ENCODE data around the gene HTRA3.

HTRA3 gene

DNA sequence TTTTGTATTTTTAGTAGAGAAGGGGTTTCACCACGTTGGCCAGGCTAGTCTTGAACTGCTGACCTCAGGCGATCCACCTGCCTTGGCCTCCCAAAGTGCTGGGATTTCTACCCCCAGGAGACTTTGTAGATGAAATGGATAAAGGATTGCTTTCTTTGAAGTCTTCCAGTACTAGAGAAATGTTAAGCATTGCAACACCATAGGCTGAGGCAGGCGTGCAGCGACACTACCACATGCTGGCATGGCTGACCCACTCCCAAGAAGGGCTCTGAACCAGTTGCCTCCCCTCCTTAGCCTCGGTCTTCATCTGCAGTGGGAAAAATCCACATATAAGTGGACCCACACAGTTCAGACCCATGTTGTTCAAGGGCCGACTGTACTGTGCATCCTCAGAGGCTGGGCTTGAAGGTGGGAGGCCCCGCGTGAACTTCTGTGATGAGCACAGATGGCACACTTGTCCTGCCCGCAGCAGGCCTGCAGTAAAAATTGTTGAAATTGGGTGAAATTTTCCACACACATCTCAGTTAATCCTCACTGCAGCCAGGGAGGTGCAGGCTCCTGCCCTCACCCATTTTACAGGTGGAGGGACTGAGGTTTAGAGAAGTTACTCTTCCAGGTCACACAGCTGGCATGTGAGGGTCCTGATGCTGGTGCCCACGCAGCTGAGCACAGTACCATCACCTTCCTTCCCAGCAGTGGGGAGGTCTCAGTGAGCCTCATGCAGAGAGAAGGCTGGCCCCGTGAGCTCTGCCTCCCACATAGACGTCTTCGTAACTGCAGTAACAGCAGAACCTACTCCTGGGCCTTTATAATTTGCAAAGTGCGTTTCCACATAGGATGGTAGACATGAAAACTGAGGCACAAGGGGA, 35.5 kb downstream of the HTRA3 start:
- no peaks in the 10 kb centered on the region for H3K9me3 ChIP-seq (ENCODE audit: insufficient read depth, low read length)
- H3K4me2 ChIP-seq (ENCODE audit: low read length), result no peak overlapping the region
- H3K79me2 ChIP-seq (ENCODE audit: low read length), result no peaks in the 10 kb centered on the region
- H3K4me3 ChIP-seq (ENCODE audit: low read length), result no peak overlapping the region
- H3K36me3 ChIP-seq (replicated peaks; ENCODE audit: low read depth, low read length), result no peaks in the 10 kb centered on the region
- H4K20me1 ChIP-seq (ENCODE audit: insufficient read depth, low read length), result no peaks in the 10 kb centered on the region
- H3K4me1 ChIP-seq (ENCODE audit: low read length), result no peaks in the 10 kb centered on the region
- no peak for TF ChIP-seq EZH2phosphoT487 (IDR thresholded peaks at IDR 0.05; ENCODE audit: low read depth)
- TF ChIP-seq, protein P1, sequence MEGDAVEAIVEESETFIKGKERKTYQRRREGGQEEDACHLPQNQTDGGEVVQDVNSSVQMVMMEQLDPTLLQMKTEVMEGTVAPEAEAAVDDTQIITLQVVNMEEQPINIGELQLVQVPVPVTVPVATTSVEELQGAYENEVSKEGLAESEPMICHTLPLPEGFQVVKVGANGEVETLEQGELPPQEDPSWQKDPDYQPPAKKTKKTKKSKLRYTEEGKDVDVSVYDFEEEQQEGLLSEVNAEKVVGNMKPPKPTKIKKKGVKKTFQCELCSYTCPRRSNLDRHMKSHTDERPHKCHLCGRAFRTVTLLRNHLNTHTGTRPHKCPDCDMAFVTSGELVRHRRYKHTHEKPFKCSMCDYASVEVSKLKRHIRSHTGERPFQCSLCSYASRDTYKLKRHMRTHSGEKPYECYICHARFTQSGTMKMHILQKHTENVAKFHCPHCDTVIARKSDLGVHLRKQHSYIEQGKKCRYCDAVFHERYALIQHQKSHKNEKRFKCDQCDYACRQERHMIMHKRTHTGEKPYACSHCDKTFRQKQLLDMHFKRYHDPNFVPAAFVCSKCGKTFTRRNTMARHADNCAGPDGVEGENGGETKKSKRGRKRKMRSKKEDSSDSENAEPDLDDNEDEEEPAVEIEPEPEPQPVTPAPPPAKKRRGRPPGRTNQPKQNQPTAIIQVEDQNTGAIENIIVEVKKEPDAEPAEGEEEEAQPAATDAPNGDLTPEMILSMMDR (IDR thresholded peaks at IDR 0.05; ENCODE audit: low read depth, low read length), result no peak
- H3K27ac ChIP-seq (ENCODE audit: low read length), result no peak overlapping the region
- H3K27me3 ChIP-seq (ENCODE audit: low read depth, low read length), result peaks cover 6% of the 10 kb centered on the region; the same call in 1 of the 2 replicates
- H3K9ac ChIP-seq (ENCODE audit: low read length), result no peak overlapping the region
- no peak overlapping the region for H2AFZ ChIP-seq (ENCODE audit: low read depth, low read length)

DNA sequence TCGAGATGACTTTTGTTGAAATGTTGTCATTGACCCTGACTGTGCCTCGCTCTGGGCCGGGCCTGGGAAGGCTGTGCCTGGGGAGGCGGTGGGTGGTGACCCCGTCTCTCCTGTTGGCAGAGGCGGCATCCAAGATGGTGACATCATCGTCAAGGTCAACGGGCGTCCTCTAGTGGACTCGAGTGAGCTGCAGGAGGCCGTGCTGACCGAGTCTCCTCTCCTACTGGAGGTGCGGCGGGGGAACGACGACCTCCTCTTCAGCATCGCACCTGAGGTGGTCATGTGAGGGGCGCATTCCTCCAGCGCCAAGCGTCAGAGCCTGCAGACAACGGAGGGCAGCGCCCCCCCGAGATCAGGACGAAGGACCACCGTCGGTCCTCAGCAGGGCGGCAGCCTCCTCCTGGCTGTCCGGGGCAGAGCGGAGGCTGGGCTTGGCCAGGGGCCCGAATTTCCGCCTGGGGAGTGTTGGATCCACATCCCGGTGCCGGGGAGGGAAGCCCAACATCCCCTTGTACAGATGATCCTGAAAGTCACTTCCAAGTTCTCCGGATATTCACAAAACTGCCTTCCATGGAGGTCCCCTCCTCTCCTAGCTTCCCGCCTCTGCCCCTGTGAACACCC, 36.4 kb downstream of the HTRA3 start:
- Histone ChIP-seq H3K4me1 (ENCODE audit: low read length) (no peaks in the 10 kb centered on the region), H2AFZ (ENCODE audit: low read depth, low read length) (no peak overlapping the region), H3K36me3 (replicated peaks; ENCODE audit: low read depth, low read length) (no peaks in the 10 kb centered on the region), H3K4me3 (ENCODE audit: low read length) (no peak overlapping the region), H3K9ac (ENCODE audit: low read length) (no peak overlapping the region), H3K79me2 (ENCODE audit: low read length) (no peaks in the 10 kb centered on the region), H3K4me2 (ENCODE audit: low read length) (no peak overlapping the region), H3K27me3 (ENCODE audit: low read depth, low read length) (peaks cover 6% of the 10 kb centered on the region; the same call in 1 of the 2 replicates), H3K27ac (ENCODE audit: low read length) (no peak overlapping the region), H4K20me1 (ENCODE audit: insufficient read depth, low read length) (no peaks in the 10 kb centered on the region), H3K9me3 (ENCODE audit: insufficient read depth, low read length) (no peaks in the 10 kb centered on the region)
- no peak for TF ChIP-seq EZH2phosphoT487 (IDR thresholded peaks at IDR 0.05; ENCODE audit: low read depth)
- TF ChIP-seq, protein P1 (IDR thresholded peaks at IDR 0.05; ENCODE audit: low read depth, low read length), result no peak

DNA sequence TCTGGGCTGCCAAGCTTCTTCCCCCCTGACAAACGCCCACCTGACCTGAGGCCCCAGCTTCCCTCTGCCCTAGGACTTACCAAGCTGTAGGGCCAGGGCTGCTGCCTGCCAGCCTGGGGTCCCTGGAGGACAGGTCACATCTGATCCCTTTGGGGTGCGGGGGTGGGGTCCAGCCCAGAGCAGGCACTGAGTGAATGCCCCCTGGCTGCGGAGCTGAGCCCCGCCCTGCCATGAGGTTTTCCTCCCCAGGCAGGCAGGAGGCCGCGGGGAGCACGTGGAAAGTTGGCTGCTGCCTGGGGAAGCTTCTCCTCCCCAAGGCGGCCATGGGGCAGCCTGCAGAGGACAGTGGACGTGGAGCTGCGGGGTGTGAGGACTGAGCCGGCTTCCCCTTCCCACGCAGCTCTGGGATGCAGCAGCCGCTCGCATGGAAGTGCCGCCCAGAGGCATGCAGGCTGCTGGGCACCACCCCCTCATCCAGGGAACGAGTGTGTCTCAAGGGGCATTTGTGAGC, 37.0 kb downstream of the HTRA3 start:
- TF ChIP-seq, protein P1 (IDR thresholded peaks at IDR 0.05; ENCODE audit: low read depth, low read length), result no peak
- Histone ChIP-seq H3K4me3 (ENCODE audit: low read length) (no peak overlapping the region), H3K4me2 (ENCODE audit: low read length) (no peak overlapping the region), H3K9me3 (ENCODE audit: insufficient read depth, low read length) (no peaks in the 10 kb centered on the region), H3K9ac (ENCODE audit: low read length) (no peak overlapping the region), H3K36me3 (replicated peaks; ENCODE audit: low read depth, low read length) (no peaks in the 10 kb centered on the region), H3K27me3 (ENCODE audit: low read depth, low read length) (peaks cover 12% of the 10 kb centered on the region), H3K27ac (ENCODE audit: low read length) (no peak overlapping the region), H2AFZ (ENCODE audit: low read depth, low read length) (no peak overlapping the region), H4K20me1 (ENCODE audit: insufficient read depth, low read length) (no peaks in the 10 kb centered on the region), H3K4me1 (ENCODE audit: low read length) (no peaks in the 10 kb centered on the region), H3K79me2 (ENCODE audit: low read length) (no peaks in the 10 kb centered on the region)

DNA sequence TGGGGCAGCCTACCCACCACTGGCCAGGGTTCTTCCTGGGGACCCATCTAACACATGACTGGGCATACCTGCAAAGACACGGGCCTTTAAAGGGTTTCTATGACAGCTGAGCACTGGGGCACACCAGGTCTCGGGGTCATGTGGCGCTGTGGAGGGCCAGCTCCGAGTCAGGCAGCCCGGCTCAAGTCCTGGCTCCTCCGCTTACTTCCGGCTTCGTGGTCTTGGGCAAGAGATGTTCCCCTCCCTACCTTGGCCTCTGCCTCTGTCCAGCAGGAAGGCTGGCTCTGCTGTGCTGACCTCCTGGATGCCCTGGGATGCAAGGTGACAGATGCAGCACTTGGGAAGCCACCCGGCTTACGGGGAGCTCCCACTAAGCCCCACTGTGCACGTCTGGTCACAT, 37.6 kb downstream of the HTRA3 start:
- no peaks in the 10 kb centered on the region for H3K9me3 ChIP-seq (ENCODE audit: insufficient read depth, low read length)
- TF ChIP-seq, protein P1 (IDR thresholded peaks at IDR 0.05; ENCODE audit: low read depth, low read length), result no peak
- no peak for TF ChIP-seq EZH2phosphoT487 (IDR thresholded peaks at IDR 0.05; ENCODE audit: low read depth)
- peaks cover 16% of the 10 kb centered on the region for H3K27me3 ChIP-seq (ENCODE audit: low read depth, low read length)
- no peak overlapping the region for H3K4me2 ChIP-seq (ENCODE audit: low read length)
- H3K4me1 ChIP-seq (ENCODE audit: low read length), result no peaks in the 10 kb centered on the region
- no peak overlapping the region for H3K4me3 ChIP-seq (ENCODE audit: low read length)
- no peaks in the 10 kb centered on the region for H3K36me3 ChIP-seq (replicated peaks; ENCODE audit: low read depth, low read length)
- no peak overlapping the region for H2AFZ ChIP-seq (ENCODE audit: low read depth, low read length)
- H4K20me1 ChIP-seq (ENCODE audit: insufficient read depth, low read length), result no peaks in the 10 kb centered on the region
- no peak overlapping the region for H3K27ac ChIP-seq (ENCODE audit: low read length)
- H3K79me2 ChIP-seq (ENCODE audit: low read length), result no peaks in the 10 kb centered on the region
- H3K9ac ChIP-seq (ENCODE audit: low read length), result no peak overlapping the region
